B cell (primary cell): Measurements from ENCODE around the gene CR2.

Source experiments
- EZH2 ChIP-seq: IDR thresholded peaks from 2 replicates; pipeline ENCODE4 v1.6.1; 2012; ENCODE audit warnings: borderline replicate concordance, low read depth, mild to moderate bottlenecking, moderate library complexity, low read length; ENCODE audit not compliant: insufficient read depth, poor library complexity, severe bottlenecking
- TF ChIP-seq, protein P1 (sequence below): fragments of 200-600 bp; IDR thresholded peaks from one replicate; pipeline ENCODE4 v1.8.0; 2022; ENCODE audit warnings: antibody characterized with exemption, mild to moderate bottlenecking

DNA sequence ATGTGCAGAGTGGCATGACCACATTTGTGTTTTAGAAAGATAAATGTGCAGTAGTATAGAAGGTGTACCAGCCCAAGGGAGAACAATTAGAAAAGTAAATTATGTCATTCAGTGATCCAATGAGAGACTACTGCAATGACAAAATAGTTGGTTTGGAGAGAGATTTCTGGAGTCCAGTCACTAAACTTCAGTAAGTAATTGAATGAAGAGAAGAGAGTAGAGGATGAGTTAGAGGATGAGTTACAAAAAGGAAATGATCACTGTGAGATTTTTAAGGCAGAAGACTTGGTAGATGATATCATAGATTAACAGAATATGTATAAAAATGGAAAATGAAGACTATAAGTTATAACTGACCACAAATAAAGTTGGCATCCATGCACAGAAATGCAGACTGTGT is 8.4 kb downstream of the CR2 start:
- TF ChIP-seq, protein P1, sequence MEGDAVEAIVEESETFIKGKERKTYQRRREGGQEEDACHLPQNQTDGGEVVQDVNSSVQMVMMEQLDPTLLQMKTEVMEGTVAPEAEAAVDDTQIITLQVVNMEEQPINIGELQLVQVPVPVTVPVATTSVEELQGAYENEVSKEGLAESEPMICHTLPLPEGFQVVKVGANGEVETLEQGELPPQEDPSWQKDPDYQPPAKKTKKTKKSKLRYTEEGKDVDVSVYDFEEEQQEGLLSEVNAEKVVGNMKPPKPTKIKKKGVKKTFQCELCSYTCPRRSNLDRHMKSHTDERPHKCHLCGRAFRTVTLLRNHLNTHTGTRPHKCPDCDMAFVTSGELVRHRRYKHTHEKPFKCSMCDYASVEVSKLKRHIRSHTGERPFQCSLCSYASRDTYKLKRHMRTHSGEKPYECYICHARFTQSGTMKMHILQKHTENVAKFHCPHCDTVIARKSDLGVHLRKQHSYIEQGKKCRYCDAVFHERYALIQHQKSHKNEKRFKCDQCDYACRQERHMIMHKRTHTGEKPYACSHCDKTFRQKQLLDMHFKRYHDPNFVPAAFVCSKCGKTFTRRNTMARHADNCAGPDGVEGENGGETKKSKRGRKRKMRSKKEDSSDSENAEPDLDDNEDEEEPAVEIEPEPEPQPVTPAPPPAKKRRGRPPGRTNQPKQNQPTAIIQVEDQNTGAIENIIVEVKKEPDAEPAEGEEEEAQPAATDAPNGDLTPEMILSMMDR = no peak
- no peak for TF ChIP-seq EZH2
